Measurements from ENCODE around the gene MORC2.

MORC2 gene

DNA sequence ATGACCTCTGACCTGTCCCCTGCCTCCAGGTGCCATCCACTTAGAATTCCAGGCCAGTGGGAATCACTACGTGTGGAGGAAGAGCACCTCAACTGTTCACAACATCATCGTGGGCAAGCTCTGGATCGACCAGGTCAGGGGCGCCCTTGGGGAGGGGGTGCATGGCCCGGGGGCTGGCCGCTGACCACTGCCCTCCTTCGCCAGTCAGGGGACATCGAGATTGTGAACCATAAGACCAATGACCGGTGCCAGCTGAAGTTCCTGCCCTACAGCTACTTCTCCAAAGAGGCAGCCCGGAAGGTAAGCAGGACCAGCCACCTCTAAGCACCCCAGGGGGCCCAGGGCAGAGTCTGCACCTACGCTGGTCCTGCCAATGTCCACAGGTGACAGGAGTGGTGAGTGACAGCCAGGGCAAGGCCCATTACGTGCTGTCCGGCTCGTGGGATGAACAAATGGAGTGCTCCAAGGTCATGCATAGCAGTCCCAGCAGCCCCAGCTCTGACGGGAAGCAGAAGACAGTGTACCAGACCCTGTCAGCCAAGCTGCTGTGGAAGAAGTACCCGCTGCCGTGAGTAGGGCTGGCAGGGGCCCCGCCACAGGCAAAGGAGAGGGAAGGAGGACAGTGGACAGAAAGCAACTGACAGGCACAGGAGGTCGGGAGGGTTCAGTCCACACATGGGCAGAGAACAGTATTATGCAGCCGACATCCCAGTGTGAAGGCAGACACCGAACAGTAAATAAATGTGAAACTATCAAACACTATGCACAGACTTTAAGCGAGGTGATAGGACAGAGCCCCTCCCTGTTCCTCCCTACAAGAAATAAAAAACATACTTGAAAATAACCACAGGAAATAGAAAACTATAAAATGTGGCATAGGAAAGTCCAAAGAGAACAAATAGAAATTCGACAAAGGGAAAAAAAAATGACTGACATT is 74.9 kb downstream of the MORC2 start:
- no peak for TF ChIP-seq POLR2A (IDR thresholded peaks at IDR 0.05; ENCODE audit: low read depth, low read length)
- DNase-seq (ENCODE audit: insufficient read length, low spot score) (no peak), FAIRE-seq (no peak)

DNA sequence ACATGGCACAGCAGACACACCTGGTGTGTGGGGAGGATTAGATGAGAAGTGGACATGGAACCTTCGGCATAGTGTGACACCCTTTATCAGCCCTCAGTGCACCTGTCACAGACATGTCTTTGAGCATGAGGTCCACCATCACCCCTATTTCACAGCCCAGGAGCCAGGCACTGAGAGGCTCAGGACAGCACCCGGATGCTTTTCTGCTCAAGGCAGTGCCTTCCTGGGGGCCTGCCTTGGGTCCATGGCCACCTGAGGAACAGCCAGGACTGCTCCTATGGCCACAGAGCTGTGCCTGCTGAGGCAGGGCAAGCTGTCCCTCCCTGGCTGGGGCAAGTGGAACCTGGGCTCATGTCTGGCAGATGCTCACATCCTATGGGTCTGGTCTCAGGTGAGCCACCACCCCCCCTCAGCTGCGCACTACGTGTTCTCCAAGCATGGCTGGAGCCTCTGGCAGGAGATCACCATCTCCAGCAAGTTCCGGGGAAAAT is 75.8 kb downstream of the MORC2 start:
- no peak for TF ChIP-seq POLR2A (IDR thresholded peaks at IDR 0.05; ENCODE audit: low read depth, low read length)
- FAIRE-seq: no peak
- no peak for DNase-seq (ENCODE audit: insufficient read length, low spot score)

GRCh38 chr22:30892286-30892685 is 76.3 kb downstream of the MORC2 start:
- DNase-seq (ENCODE audit: insufficient read length, low spot score) (no peak), FAIRE-seq (no peak)

GRCh38 chr22:30891781-30892180 is 76.8 kb downstream of the MORC2 start:
- DNase-seq (ENCODE audit: insufficient read length, low spot score) (no peak), FAIRE-seq (no peak)
- TF ChIP-seq POLR2A (IDR thresholded peaks at IDR 0.05; ENCODE audit: low read depth, low read length): no peak

More at GRCh38 chr22:30892286-30892685, 76.3 kb downstream of the MORC2 start:
- no peak for TF ChIP-seq POLR2A (IDR thresholded peaks at IDR 0.05; ENCODE audit: low read depth, low read length)

- FAIRE-seq (no peak), DNase-seq (ENCODE audit: insufficient read length, low spot score) (no peak)
- no peak for TF ChIP-seq POLR2A (IDR thresholded peaks at IDR 0.05; ENCODE audit: low read depth, low read length)
Measured at GRCh38 chr22:30891443-30891755, 77.2 kb downstream of the MORC2 start.

GRCh38 chr22:30890686-30891442 is 77.7 kb downstream of the MORC2 start:
- FAIRE-seq (no peak), DNase-seq (ENCODE audit: insufficient read length, low spot score) (peak; percentile 23)
- no peak for TF ChIP-seq POLR2A (IDR thresholded peaks at IDR 0.05; ENCODE audit: low read depth, low read length)

DNA sequence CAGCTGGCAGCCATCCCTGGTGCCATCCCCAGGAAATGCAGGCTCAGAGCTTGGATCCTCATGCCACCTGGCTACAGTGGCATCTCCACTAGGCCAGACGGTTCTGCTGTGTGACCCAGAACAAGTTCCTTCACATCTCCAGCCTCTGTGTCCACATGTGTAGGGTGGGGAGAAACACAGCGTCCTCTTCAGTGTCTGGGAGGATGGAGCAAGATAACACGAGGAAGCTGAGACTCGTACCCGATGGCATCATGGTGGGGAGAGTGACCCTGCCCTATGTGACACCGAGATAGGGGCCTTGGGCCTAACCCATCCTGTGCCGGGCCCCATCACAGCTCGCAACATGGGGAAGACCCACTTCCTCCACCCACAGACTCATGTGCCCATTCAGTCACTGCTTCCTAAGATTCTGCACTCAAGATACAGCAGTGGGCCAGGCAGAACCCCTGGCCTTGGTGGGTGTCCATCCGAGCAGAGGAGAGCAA is 78.5 kb downstream of the MORC2 start:
- no peak for TF ChIP-seq POLR2A (IDR thresholded peaks at IDR 0.05; ENCODE audit: low read depth, low read length)
- FAIRE-seq (no peak), DNase-seq (ENCODE audit: insufficient read length, low spot score) (no peak)

DNA sequence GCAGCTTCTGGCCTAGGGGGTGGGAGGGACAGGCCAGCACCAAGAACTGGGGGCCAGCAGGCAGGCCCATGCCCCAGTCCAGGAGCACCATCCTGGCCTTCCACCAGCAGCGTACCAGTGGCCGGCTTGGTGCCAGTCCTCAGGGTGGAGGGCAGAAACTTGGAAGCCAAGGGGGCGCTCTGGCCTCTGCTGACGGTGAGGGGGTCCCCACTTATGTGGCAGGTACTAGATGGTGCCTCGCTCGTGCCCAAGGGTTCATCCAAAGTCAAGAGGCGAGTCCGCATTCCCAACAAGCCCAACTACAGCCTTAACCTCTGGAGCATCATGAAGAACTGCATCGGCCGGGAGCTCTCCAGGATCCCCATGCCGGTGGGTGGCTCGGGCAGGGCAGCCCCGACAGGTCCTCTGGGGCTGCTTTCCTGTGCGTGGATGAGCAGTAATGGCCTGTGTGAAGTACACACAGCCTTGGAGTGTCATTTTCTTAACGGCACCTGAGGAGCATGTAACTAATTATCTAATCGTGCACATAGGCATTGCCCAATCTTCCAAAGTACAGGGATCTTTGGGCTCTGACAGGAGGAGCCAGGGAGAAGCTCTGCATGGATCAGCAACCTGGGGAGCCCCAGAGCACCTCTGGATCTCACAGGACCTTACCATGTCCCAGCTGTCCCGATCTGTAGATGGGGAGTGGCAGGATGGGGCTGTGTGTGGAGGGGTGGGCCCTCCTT is 79.1 kb downstream of the MORC2 start:
- FAIRE-seq: no peak
- DNase-seq (ENCODE audit: insufficient read length, low spot score): no peak
- TF ChIP-seq POLR2A (IDR thresholded peaks at IDR 0.05; ENCODE audit: low read depth, low read length): no peak

- FAIRE-seq: no peak
- DNase-seq (ENCODE audit: insufficient read length, low spot score): no peak
- TF ChIP-seq POLR2A (IDR thresholded peaks at IDR 0.05; ENCODE audit: low read depth, low read length): no peak
Measured at GRCh38 chr22:30887861-30888260, 80.7 kb downstream of the MORC2 start.

DNA sequence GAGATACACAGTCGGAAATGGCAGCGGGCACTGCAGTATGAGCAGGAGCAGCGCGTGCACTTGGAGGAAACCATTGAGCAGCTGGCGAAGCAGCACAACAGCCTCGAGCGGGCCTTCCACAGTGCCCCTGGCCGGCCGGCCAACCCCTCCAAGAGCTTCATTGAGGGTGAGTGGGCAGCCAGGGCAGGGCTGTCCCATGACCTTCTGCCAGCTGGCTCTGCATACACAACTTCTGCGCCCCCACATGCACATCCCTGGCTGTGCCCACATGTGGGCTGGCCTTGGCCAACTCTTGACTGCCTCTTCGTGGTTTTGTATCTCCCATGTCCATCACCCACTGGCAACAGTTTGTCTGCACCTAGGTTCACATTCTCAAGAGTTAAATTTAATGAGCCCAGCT is 81.1 kb downstream of the MORC2 start:
- no peak for FAIRE-seq
- no peak for TF ChIP-seq POLR2A (IDR thresholded peaks at IDR 0.05; ENCODE audit: low read depth, low read length)
- no peak for DNase-seq (ENCODE audit: insufficient read length, low spot score)

DNA sequence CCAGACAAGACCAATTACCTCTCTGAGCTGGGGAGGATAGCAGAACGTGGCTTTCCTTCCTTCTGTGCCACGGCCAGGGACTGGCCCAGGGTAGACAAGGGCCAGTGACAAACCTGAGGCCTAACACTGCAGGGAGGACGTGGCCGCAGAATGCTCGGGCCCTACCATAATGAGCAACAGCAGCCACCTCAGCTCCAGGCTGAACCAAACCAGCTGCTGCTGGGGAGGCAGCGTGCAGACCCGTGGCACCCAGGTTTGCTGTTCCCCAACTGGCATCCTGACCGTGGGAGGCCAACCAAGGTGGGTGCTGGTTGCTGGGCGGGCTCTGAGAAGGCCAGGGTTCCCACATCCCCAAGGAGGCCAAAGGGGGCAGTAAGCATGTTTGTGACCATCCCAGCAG is 83.0 kb downstream of the MORC2 start:
- DNase-seq (ENCODE audit: insufficient read length, low spot score) (no peak), FAIRE-seq (no peak)
- TF ChIP-seq POLR2A (IDR thresholded peaks at IDR 0.05; ENCODE audit: low read depth, low read length): no peak

GRCh38 chr22:30885001-30885366 is 83.6 kb downstream of the MORC2 start:
- no peak for TF ChIP-seq POLR2A (IDR thresholded peaks at IDR 0.05; ENCODE audit: low read depth, low read length)
- no peak for FAIRE-seq
- DNase-seq (ENCODE audit: insufficient read length, low spot score): no peak

DNA sequence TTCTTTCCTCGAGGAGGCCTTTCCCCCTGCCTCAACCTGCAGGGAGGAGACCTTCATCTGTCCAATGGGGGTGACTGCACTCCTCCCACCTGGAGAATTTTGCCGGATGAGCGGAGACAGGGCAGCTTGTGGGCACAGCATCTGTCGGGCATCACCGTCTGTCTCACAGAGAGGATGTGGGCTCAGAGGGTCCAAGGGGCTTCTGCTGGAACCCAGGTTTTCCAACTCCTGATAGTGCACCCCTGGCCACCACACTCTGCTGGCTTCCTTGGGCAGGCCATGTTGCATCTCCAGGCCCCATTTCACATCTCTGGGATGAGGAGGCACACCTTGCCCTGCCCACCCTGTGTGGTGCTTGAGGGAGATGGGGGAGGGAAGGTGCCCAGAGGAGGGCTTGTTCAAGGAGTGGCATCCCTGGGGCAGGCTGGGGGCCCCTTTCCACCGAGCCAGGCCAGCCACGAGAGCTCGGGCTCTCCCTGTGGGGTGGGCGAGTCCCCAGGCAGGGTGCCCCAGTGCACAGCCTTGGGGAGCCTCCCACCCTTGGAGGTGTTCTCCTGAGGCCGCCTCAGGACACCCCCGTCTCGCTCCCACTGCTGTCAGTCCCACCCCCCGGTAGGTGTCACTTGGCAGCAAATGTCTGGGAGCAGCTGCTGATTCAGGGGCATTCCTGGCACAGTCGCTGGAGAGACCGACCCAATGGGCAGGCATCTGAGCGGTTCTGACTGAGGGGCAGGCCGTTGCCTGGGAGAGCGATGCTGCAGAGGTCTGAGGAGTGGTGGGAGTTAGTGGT is 84.2 kb downstream of the MORC2 start:
- DNase-seq (ENCODE audit: insufficient read length, low spot score) (no peak), FAIRE-seq (no peak)
- TF ChIP-seq POLR2A (IDR thresholded peaks at IDR 0.05; ENCODE audit: low read depth, low read length): no peak
